NCI-H526 treated with DMSO at 0.1 percent for 48 hours (cell line): ENCODE measurements around the gene ARMC6.
A peak's percentile ranks its signal among the peaks of the same experiment; 100 is the strongest.

Experiments used
- DNase-seq: peaks from one replicate; lab custom pipeline; 2025; lab: John Stamatoyannopoulos, UW

The ARMC6 gene

DNA sequence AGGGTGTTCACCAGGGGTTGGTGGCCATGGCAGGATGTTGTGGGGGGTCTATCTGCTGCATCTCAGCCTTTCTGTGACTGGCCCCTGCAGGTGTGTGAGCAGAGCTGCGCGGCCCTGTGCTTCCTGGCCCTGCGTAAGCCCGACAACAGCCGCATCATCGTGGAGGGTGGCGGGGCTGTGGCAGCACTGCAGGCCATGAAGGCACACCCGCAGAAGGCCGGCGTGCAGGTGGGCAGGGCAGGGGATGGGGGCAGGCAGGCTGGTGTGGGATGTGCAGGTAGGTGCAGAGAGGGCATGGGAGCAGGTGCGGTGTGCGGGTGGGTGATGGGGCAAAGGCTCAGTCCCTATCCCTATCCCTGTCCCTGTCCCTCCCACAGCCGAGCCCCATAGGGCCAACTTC, 22.3 kb downstream of the ARMC6 start:
- DNase-seq, result no peak

DNA sequence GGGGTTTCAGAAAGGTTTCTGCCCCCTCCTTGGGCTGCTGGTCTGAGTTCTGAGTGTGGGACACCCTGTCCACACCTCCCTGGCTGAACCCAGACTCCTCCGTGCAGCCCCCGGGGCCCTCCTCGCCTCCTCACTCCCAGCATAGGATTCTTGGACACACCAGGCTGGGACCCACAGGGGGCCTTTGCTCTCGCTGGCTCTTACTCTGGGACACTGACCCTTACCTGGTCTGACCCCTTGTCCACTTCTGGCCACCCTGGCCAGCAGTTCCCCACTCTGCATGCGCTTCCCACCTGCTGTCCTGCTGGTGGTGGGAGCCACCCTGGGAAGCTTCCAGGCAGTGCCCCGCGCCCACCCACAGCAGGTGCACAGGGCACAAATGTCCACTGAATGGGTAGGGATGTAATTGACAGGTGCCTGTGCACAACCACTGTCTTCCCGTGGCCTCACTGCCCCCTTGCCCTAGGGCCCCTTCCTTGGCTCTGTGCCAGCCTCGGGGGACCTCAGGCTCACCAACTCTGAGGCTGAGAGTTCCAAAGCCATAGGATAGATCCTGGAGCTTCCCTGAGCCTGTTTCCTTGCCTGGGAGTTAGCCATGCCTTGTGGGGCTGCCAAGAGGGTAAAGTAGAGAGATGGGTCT, 23.4 kb downstream of the ARMC6 start:
- DNase-seq, result no peak

DNA sequence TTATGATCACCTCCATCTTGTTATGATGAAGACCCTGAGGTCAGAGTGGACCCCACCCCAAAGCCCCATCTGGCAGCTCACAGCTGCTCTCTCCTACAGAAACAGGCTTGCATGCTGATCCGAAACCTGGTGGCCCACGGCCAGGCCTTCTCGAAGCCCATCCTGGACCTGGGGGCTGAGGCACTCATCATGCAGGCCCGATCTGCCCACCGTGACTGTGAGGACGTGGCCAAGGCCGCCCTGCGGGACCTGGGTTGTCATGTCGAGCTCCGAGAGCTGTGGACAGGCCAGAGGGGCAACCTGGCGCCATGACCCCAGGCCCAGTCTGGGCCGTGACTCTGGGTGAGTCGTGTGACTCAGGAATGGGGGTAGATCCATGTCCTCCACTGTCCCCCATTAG, 23.9 kb downstream of the ARMC6 start:
- no peak for DNase-seq

DNA sequence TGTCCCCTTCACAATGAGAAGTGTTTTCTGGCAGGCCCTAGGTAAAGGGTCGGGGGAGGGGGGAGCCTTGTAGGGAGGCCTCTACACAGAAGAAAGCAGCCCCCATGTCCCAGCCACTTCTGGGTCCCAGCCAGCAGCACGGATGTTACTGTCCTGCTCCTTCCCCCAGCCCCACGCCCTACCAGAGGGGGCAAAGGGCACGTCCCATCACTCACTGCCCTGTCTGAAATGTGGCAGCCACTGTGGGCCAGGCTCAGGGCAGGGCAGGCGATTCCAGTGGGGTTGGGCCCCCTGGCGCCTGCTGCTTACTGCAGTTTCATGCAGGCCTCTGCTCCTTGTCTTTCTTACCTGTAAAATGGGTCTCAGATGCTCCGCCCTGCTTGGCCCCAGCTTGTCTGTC, 24.3 kb downstream of the ARMC6 start:
- no peak for DNase-seq

DNA sequence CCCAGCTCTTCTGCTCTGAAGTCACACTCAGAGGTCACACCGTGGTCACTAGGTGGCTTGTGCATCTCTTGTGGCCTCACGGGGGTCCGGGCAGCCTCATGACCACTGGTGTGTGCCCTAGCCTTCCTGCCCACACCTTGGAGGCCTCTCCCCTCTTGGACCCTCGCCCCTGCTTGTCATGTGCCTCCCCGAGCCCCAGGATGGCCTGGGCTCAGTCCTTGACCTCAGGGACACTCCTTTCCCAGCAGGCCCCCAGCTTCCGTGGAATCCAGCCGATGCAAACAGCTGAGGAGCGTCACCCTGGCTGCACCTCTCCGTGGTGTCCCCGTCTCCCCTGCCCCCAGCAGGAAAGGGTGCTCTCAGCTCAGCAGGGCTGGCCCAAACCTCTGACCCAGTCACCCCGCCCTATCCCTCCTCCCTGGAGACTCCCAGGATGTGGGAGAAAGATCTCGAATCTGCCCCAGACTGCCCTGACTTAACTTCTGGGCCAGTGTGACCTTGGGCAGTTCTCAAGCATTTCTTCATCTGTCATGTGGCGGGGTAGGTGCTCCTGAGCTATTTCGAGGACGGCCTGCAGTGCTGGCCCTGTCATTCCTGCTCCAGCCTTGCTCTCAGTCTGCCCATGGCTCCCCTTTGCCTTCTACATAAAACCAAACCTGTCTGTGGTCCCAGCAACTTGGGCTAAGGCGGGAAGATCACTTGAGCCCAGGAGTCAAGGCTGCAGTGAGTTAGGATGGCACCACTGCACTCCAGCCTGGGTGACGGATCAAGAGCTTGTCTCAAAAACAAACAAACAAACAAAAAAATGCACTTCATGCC, 25.8 kb downstream of the ARMC6 start:
- DNase-seq, result no peak

DNA sequence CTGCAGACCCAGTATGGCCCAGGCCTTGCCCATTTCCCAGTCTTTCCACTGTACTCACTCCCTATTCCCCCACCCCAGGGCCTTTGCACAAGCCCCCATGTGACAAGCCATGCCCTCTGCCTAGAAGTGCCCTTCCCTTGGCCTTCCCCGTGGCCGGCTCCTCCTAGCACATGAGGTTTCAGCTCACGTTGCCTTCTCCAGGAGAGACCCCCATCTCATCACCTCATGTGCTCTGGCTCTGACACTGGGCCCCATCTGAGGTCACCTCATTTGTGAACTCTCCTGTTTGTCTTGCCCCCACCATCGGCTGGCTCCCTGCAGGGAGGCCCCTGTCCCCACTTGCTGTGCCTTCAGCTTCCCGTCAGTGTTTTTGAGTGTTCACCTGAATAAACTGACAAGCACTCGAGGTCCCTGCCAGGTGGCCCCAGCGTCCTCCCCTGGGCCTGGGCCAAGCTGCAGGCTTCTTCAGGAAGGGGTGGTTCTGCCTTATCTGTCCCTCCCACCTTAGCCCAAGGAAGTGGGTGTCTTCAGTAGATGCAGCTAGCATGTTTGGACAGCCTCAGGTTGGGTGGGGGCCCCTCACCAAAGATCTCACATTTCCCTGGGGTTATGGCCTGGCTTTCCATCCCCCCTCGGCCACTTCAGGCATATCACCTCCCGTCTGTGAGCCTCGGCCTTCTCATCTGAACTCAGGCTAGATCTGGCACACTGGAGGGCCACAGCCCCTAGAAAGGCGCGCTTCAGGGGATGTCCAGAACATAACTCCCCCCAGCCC, 26.6 kb downstream of the ARMC6 start:
- no peak for DNase-seq

DNA sequence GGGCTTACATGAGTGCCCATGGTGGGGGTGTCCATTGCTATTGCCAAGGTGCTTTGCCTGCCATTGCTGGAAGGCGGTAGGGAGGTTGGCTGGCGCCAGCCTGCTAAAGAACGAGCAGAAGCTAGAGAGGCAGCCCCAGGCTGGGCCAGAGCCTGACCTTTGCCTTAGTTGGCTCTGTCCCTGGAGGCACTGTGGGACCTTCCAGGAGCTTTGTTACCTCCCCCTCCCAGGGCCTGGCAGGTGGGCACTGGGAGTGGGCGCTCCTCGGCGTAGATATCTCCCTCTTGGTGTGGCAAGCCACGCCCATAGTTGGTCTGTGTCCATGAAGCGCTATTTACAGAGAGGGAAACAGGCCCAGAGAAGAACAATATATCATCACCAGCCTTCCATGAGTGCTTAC, 28.1 kb downstream of the ARMC6 start:
- DNase-seq, result no peak

DNA sequence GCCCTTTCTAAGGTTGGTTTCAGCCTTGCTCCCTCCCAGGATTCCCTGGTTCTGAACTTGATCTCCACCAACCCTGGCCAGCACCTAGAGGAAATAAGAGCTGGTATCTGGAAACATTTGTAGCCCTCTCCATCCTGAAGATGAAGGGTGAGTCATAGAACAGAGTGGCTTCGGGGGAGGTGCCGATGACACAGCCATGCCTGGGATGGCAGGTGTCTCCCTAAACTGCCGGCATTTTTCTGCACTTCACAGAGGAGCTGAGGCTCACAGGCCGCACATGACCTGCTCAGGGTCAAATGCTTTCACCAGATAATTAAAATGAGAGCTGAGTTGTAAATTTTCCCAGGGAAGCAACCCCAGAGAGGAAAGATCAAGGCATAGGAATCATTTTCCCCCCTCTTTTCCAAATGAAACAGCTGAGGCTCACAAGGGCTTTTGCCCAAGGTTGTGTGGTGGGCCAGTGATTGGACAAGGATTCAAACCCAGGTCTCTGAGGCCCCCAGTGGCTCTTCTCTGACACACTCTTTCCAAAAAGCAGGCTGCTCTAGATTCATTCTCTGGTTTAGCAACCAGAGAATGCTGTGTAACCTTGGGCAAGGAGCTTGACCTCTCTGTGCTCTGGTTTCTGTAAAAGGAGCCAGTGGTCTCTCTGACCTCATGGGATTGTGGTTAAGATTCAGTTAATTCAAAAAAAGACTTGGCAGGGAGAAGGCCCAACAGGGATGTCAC, 29.2 kb downstream of the ARMC6 start:
- no peak for DNase-seq

DNA sequence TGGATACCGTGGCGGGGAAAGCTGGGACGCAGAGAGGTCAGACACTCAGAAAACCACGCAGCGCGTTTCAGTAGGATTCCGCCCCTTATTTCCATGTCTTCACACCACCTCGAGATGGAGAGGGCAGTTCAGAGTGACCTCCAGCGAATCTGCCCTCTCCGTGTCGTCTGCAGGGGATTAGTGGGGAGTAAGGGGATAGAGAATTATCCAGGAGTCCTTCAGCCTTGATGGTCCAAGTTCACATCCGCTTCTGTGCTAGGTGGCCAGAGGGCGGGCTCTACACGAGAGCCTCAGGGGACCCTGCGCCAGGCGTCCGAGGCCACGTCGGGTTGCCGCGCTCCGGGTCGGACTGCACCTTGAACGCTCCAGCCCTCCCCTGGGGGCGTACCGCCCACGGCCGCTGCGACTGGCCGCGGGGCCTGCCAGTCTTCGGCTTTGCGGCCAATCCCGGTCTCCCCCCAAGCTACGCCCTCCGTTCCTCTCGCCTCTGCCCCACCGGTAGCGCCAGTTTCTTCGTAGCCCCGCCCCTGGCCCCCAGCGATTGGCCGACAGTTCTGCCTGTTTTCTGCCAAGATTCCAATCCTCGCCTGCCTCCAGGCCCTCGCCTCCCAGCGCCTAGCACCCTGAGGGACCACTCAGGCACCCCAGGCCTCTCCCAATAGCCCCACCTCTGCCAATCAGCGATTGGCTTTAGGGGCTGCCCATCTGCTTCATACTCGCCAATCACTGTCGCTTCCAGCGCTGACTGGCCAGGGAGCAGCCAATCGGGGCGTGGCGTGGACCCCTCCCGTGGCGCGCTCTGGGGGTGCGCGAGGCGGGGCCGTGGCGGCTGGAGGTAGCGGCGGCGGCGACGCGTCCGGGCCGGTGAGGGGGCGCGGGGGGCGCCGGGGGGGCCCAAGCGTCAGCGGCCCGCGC, 30.0 kb downstream of the ARMC6 start, which contains the start of gene SLC25A42:
SLC25A42 (plus strand) TSS at position 812 of the 915 bp plus-strand sequence. CDS start 32,131 bp downstream, outside the sequence.
- peak; percentile 95 for DNase-seq

DNA sequence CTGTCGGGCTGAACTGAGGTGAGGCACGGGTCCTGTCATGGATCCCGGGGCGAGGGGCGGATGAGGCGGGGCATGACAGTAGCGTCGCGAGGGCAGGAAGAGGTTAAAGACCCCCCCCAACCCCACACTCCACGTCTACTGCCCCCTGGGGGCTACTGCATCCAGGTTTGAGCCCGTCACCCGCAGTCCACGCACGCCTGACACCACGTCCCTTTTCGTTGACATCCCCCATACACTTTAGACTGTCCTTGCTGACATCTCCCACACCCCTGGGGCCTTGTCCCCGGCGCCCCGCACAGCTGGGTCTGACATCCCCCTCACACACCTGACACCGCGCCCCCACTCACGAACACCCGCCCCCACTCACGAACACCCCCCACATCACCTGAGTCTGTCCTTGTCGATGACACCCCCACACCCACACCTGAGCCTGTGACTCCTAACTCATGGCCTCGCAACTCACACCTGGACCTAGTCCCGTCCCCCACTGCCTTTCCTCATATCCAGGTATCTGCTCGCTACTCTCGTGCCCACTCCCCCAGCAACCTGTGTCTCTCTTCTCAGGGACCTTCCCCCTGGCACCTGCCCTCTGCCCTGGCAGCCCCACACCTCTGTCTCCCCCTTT, 30.8 kb downstream of the ARMC6 start:
- DNase-seq, result no peak

DNA sequence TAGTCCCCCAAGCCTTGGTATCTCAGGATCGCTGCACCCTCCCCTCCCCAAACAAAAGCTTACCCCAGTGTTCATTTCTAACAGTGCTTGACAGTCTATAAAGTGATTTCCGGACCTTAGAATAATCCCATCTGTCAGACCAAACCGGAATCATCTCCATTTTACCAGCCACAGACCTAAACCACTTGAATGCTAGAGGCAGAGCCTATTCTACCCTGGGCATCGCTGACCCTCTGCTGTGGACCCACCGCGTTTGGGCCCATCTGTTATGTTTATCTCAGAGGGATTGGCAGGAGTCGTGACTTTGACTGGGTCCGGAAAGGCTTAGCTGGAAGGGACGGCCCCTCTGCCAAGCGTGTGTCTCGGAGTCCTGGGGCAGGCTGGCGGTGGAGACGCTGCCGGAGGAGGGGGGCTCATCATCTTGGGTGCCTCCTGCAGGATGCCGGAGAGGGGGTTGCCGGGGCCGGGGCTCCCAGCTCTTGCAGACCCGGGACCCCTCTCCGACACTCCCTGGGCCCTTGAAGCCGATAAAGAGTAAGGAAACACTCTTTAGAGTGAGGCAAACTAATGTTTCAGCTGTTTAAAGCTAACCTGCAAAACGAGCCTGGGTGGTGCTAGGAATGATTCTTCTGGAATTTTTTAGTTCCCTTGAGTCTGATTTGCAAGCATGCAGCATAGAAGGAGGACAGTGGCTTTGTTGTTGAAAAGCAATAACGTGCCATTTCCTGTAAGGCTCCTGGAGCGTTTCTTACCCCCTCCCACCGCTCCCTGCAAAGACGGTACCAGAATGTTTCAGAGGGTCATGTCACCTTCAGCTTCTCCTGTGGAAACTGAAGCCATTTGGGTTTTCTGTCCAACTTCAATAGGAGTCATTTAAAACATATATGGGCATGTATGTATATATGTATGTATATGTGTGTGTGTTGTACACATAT, 31.7 kb downstream of the ARMC6 start:
- DNase-seq, result no peak

DNA sequence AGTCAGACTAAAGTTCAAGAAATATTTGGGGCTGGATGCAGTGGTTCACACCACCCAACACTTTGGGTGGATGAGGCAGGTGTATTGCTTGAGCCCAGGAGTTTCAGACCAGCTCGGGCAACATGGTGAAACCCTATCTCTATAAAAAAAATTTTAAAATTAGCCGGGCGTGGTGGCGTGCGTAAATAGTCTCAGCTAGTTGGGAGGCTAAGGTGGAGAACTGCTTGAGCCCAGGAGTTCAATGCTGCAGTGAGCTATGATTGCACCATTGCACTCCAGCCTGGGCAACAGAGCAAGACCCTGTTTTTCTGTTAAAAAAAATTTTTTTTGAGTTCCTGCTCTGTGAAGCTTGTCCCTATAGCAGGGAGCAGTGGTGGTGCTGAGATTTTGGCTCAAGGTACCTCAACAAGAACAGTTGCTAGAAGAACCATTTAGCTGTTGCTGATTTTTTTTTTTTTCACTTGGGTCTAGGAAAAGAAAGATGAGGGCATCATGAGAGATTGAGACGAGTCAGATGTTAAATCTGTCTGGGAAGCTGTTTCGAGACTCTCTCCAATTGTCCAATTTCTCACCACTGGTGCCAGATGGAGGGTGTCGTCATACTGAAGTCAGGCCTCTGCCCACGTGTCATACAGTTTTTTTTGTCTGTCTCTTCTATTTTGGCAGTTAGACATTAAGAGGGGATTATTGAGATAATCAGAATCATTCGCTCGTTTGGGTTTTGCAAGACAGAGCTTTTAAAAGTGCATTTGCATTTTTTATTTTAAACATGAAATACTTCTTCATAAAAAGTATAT, 34.1 kb downstream of the ARMC6 start:
- DNase-seq, result no peak

DNA sequence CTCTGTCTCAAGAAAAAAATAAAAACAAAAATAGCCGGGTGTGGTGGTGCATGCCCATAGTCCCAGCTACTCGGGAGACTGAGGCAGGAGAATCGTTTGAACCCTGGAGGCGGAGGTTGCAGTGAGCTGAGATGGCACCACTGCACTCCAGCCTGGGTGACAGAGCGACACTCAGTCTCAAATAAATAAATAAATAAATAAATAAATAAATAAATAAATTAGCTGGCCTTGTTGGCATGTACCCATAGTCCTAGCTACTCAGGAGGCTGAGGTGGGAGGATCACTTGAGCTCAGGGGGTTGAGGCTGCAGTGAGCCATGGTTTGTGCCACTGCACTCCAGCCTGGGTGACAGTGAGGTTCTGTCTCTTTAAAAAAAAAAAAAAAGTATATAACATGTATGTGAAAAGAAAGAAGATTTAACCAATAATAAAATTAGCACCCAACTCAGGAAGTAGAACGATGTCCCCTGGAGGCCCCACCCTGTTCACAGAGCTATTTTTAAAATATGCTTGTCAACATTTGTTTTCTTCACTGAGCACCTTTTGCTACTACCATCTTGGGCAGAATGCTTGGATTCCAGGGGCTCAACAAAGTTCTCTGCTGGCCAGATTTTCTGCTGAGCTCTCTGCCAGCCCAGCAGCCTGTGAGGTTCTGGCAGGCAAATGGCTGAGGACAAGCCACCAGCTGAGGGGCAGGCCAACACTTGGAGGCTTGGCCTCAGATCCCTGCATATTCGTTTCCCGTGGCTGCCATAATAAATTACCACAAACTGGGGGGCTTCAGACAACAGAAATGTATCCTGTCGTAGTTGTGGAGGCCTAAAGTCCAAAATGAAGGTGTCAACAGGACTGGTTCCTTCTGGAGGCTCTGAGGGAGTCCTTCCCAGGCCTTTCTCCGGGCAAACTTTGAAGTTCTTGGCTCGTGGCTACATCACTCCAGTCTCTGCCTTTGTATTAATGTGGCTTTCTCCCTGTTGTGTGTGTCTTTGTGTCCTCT, 35.6 kb downstream of the ARMC6 start:
- DNase-seq, result no peak

DNA sequence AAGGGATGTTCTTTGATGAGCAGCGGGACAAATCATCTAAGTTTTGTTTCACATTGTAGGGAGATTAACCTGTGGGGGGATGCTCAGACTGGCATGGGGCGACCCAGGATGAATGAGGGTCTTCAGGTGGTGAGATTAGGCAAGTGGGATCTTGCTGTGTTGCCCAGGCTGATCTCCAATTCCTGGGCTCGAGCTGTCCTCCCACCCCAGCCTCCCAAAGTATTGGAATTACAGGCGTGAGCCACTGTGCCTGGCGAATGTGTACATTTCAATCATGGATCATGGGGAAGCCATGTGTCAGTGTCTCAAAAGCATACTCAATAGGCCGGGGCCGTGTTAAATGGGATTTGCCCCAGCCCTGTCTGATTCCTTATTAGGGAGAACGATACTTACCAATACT, 38.5 kb downstream of the ARMC6 start:
- no peak for DNase-seq

DNA sequence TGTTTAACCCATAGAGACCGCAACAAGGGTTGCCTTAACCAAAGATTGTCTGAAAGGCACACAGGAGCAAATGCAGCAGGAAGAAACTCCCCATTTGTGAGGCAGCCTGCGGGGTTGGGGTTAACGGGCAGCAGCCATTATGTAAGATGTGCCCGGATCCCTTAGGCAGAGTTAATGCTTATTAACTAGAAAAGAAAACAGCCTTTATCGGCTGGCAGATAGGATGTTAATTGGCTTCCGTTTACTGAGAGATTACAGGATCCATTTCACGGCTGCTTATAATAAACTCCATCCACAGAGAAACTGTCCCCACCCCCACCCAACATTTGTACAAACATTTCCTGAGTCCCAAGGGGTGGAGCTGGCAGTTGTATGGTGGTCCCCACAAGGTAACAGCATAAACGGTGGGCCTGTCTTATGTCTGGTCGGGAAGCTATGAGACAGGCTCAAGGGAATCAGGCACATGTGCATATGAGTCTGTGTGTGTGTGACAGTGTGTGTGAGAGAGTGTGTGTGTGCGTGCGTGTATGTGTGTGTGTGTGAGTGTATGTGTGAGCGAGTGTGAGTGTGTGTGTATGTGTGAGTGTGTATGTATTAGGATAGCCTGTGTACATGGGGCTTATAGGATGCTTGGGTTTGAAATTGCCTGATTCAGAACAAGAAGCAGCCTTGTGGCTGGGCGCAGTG, 40.9 kb downstream of the ARMC6 start:
- no peak for DNase-seq

DNA sequence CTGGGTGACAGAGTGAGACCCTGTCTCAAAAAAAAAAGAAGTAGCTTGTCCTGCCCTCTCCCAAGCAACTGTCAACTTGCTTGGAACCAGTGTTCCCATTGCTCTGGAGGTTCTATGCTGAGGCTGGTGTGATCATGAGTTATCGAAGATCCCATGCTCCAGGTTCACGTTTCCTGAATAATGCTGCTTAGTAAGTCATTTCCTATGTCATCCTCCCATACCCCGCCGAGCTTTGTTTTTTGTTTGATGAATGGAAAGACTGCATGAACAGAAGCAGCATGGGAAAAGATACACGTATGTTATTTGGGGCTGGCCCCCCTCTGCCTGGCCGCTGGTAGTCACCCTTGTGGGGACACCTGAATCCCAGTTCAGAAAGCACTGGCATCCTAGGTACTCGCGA, 41.7 kb downstream of the ARMC6 start:
- no peak for DNase-seq

DNA sequence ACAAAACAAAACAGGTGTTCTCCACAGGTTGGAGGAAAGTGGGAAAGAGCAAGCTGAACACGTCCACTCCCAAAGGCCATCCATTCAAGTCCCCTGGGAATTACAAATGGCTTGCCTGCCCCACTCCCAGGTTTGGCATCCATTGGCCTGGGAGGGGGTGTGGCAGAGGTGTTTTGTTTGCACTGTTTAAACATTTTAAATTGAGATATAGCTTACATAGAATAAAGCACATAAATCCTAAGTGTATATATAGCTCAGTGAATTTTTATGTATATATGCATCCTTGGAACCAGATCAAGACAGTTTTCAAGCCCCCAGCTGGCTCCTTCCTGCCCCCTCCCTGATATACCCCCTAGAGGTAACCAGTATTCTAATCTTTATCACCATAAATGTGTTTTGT, 43.1 kb downstream of the ARMC6 start:
- no peak for DNase-seq
